Erythroblast (primary cell): ENCODE measurements around the gene SLC2A10.

ENCODE experiments used
- DNase-seq, 2 experiments: peaks; one replicate each; lab custom pipeline; 2025; lab: John Stamatoyannopoulos, UW
- GATA1 ChIP-seq: IDR thresholded peaks from 2 replicates; pipeline ENCODE4 v1.6.1; 2011; ENCODE audit warnings: low read depth, mild to moderate bottlenecking, control low read depth, low read length, moderate library complexity
- POLR2A ChIP-seq: IDR thresholded peaks from 2 replicates; pipeline ENCODE4 v1.6.1; 2011; ENCODE audit warnings: mild to moderate bottlenecking, low read length

The SLC2A10 gene

DNA sequence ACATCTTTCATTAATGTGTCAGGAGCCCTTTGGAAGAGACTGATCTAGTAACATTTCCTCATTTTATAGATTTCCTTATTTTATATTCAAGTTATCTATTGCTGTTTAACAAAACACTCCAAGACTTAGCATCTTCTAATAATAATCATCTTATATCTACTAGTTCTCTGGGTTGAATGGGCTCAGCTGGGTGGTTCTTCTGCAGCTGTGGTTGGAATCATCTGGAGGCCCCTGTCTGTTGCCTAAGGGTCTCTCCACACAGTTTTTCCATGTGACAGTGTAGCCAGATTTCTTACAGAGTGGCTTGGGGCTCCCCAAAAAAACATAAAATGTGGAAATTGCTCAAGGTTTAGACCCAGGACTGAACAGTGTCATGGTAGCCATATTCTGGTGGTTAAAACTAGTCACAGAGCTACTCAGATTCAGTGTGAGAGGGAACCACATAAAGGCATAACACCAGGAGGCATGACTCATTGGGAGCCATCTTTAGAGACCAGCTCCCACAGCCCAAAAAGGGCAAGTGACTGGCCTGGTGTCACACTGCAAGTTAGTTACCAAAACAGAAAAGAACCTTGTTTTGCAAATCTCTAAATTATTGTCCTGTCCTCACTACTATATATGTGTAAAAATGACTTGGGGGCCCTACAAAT is 11.5 kb downstream of the SLC2A10 start:
- TF ChIP-seq GATA1 (no peak), POLR2A (no peak)
- no peak for DNase-seq

DNA sequence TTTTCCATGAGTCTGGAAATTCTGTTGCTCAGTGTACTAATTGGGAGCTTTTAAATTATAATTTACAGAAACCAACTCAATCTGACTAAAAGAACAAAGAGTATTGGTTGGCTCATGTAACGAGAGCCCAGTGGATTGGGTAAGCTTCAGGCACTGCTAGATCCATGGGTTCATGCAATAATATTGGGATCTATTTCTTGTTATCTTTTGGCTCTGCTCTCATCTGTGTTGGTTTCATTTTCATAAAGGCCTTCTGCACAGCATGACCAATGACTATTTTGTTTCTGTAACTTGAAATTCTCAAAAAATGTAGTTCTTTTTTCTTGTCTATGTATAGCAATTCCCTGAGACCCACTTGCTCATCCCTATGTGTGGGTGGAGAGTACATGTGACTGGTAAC is 12.0 kb downstream of the SLC2A10 start:
- no peak for DNase-seq
- no peak for TF ChIP-seq POLR2A
- no peak for TF ChIP-seq GATA1

DNA sequence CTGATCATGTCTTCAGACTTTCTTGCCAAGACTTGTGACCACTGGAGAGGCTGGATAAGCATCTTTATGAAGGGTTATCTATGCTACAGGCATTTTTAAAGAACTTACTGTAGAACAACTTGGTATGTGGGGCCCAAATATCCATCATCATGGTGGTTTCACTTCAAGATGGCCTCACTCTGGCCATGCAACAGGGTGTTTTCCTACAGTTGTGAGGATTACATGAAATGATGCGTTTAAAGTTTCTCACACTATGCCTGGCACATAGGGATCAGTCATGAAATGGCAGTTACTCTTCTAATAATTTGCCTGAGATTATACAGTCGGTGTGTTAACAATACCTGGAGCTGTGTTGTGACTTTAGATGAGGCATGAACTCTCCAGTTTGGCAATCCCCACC is 13.0 kb downstream of the SLC2A10 start:
- TF ChIP-seq GATA1 (no peak), POLR2A (no peak)
- DNase-seq, result no peak

DNA sequence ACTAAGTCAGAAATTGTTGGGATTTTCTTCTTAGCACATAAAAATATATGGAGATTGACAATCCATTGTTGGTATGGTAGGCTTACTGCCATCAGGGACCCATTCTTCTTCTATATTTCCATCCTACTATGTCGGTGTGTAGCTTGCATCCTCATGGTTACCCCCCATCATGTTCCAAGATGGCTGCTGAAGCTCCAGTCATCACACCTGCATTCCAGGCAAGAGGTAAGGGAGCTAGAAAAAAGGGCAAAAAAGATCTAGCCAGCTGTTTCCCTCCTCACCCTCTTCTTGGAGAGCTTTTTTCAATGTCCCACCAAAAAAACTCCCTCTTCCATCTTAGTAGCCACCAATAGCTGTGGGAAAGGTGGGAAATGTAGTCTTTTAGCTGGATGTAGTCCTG is 13.6 kb downstream of the SLC2A10 start:
- no peak for TF ChIP-seq POLR2A
- DNase-seq, result no peak

DNA sequence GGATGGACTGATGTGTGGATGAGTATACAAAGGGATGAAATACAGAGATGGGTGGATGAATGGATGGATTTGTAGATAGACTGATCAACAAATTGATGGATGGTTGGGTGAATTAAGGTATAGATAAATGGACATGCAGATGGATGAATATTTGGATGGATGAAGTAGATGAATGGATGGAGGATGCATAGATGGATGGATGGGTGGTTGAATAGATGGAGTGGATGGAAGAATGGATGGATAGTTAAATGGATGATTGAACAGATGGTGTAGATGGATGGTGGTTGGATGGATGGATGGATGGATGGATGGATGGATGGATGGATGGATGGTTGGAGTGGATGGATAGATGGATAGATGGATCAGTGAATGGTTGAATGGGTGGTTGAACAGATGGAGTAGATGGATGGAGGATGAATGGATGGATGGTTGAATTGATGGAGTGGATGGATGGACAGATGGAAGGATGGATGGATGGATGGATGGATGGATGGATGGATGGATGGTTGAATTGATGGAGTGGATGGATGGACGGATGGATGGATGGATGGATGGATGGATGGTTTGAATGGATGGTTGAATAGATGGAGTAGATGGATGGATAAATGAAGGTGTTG is 15.0 kb downstream of the SLC2A10 start:
- DNase-seq, result no peak
- TF ChIP-seq POLR2A, result no peak
- TF ChIP-seq GATA1, result no peak

DNA sequence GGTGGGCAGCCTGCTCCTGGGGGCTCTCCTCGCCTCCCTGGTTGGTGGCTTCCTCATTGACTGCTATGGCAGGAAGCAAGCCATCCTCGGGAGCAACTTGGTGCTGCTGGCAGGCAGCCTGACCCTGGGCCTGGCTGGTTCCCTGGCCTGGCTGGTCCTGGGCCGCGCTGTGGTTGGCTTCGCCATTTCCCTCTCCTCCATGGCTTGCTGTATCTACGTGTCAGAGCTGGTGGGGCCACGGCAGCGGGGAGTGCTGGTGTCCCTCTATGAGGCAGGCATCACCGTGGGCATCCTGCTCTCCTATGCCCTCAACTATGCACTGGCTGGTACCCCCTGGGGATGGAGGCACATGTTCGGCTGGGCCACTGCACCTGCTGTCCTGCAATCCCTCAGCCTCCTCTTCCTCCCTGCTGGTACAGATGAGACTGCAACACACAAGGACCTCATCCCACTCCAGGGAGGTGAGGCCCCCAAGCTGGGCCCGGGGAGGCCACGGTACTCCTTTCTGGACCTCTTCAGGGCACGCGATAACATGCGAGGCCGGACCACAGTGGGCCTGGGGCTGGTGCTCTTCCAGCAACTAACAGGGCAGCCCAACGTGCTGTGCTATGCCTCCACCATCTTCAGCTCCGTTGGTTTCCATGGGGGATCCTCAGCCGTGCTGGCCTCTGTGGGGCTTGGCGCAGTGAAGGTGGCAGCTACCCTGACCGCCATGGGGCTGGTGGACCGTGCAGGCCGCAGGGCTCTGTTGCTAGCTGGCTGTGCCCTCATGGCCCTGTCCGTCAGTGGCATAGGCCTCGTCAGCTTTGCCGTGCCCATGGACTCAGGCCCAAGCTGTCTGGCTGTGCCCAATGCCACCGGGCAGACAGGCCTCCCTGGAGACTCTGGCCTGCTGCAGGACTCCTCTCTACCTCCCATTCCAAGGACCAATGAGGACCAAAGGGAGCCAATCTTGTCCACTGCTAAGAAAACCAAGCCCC is 16.0 kb downstream of the SLC2A10 start:
- TF ChIP-seq GATA1, result no peak
- no peak for TF ChIP-seq POLR2A
- DNase-seq, result no peak

DNA sequence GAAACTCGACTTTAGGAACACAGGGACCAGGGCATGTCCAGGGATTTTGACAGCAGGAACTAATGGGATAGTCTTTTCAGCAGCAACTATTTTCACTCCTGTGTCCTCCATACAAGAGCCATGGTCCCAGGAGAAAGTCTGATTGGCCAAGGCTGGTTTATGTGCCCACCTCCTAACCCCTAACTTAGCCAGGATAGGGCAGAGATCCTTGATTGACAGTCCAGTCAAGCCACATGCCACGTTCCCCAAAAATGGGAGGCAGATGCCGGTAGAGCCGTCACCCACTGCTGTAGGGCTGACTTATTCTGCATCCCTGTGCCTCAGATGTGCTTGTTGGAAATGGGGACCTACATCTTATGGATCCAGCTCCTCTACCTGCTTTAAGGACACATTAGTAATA is 22.3 kb downstream of the SLC2A10 start:
- no peak for TF ChIP-seq GATA1
- TF ChIP-seq POLR2A, result no peak

DNA sequence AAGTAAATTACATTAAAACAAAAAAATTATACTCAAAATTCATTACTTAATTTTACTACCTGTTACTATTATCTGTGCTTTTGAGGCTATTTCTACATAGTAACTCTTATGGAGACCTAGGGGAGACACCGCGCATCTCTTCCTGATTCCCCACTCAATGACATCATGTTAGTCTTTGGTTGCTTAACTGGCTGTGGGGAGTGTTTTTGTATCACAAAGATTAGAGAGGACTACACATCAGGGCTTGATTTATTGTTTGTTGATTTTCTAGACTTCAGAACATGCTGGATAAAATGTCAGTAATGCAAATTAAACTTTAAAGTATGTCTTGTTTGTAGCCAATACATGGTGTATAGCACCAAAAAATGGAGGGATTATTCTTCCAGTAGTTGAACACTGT is 26.0 kb downstream of the SLC2A10 start:
- no peak for DNase-seq
- TF ChIP-seq POLR2A, result no peak
- no peak for TF ChIP-seq GATA1

More for the DNA sequence above, 22.3 kb downstream of the SLC2A10 start:
- no peak for DNase-seq

DNA sequence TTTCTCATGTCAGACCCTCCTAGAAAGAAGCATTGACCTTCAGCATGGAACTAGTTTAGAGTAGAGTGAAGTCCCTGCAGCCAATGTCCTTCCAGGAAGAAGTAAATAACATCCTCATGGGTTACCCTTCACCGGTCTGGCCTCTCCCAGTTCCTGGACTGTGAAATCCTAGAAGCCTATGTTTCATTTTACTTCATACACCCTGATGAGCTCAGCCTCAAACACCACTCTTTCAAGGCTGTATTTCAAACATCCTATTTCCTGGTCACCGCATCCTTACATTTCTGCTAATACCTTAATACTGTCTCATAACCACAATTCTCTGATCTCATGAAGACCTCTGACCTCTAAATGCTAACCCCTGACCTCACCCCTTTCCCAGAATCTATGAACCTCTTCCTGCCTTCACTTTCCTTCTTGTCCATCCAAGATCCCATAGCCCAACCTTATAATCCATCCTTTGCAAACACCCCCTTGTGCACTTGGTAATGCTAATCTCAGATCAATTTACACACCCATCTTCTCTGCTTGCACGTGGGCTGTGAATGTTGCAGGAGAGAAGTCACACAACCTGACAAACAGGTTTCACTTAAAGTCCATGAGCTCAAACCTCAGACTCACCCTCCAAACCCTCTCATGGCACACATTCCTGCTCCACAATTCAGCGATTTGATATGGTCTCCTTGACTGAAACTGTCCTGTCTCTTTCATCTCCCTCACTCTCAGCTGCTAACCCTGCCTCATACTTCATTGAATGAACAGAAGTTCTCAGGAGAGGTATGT is 30.2 kb downstream of the SLC2A10 start:
- DNase-seq, result no peak
- no peak for TF ChIP-seq GATA1

DNA sequence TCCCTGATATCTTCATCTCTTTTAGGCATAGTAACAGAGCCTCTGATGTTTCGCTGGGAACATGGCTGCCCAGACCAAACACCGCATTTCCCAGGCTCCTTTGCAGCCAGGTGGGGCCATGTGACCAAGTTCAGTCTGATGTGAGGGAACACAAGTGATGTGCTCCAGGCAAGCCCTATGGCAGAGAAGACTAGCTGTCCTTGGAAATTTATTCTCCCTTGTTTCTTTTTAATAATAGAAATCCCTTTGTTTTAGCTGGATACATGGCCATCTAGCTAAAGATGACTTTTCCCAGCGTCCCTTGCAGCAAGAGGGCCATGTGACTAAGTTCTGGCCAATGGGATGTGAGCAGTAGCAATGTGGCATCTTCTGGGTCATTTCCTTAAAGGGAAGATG is 30.8 kb downstream of the SLC2A10 start:
- no peak for TF ChIP-seq POLR2A
- TF ChIP-seq GATA1, result no peak

DNA sequence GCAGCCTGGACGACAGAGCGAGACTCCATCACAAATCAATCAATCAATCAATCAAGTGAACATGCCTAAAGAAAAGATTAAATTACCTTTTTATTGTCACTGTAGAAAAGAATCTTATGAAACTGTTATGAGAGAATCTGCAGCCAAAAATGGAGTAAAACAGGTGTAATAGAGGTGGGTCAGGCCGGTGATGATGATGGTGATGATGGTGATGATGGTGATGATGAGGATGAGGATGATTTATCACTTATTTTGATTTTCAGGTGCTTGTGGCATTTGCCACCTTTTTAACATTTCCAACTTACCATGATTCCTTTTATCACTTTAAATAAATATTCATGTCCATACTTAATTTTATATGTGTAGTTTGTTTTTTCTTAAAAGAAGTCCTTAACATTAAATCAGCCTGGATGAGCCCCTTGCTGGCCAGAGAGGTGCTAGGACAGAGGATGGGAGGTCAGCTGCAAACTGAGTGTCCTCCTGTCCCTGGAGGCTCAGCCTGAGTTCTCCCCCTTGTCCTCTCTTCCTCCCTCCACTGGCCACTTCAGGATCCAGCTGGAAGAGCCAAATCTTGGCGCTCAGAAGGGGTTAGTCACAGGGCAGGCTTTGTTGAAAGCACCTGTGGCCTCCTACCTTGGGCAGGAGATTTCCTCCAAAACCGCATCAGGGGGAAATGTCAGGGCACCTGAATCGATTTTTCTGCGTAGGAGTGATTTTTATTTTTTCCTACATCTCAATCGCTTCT is 32.6 kb downstream of the SLC2A10 start:
- no peak for DNase-seq
- no peak for TF ChIP-seq POLR2A
- TF ChIP-seq GATA1, result no peak

More for the DNA sequence above, 30.8 kb downstream of the SLC2A10 start:
- no peak for DNase-seq

DNA sequence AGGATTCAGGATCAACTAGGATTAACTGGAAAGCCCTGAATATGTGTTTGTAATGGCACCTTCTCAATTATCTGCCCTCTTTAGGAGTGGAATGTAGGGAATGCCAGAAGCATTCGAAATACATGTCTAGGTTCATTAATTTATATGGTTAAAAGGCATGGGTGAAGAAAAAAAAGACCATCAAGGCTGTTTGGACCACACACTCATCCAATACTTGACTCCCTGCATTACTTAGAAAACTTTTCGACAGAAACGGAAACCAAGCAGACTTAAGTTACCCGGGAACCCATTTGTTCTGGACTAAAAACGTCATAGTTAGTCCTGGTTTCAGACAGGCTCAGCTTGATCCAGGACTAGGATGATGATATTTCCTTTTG is 33.2 kb downstream of the SLC2A10 start:
- no peak for DNase-seq
- TF ChIP-seq GATA1 (no peak), POLR2A (no peak)

DNA sequence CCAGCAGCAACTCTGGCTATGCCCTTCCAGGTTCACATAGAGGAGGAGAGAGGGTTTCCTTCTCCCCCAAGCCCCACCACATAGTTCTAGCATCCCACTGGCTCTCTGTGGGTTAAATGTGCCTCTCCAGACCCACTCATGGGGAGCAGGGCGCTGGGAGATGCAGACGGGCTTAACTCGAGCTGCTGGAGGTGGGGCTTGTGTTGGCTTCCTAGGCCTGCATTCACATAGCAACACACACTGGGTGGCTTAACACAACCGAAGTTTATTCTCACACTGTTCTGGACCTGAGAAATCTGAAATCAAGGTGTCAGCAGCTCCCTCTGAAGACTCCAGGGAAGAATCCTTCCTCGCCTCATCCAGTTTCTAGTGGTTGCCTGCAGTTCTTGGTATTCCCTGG is 33.6 kb downstream of the SLC2A10 start:
- TF ChIP-seq GATA1 (no peak), POLR2A (no peak)
- no peak for DNase-seq
